ENCODE data around the gene CMTM8.
"Not testable (repeated sequence)": the region's sequence is repeated elsewhere in the genome, so short reads cannot be mapped to it uniquely, and the experiment has no call there.

The CMTM8 gene

GRCh38 chr3:32228743-32229142 is 9.7 kb upstream of the CMTM8 start:
- not testable (repeated sequence) for H3K27me3 ChIP-seq (ENCODE audit: control insufficient read depth, insufficient read depth, low read length); DNase-seq (ENCODE audit: low read depth, low spot score); H3K9me3 ChIP-seq (ENCODE audit: control insufficient read depth, insufficient read depth, low read length); H3K36me3 ChIP-seq (ENCODE audit: control insufficient read depth, insufficient read depth, low read length); H3K4me1 ChIP-seq (ENCODE audit: control insufficient read depth, insufficient read depth, low read length); H3K27ac ChIP-seq (ENCODE audit: low read length); H3K4me3 ChIP-seq (ENCODE audit: low read length)
- WGBS (ENCODE audit: insufficient coverage, insufficient read length): no CpG with 5 or more reads among the region's 4 CpGs

GRCh38 chr3:32229565-32229964 is 8.9 kb upstream of the CMTM8 start:
- no peak for DNase-seq (ENCODE audit: low read depth, low spot score)
- Histone ChIP-seq H3K9me3 (ENCODE audit: control insufficient read depth, insufficient read depth, low read length) (no peaks in the 10 kb centered on the region), H3K4me1 (ENCODE audit: control insufficient read depth, insufficient read depth, low read length) (no peaks in the 10 kb centered on the region), H3K27me3 (ENCODE audit: control insufficient read depth, insufficient read depth, low read length) (no peaks in the 10 kb centered on the region), H3K4me3 (ENCODE audit: low read length) (no peak overlapping the region), H3K27ac (ENCODE audit: low read length) (no peak overlapping the region), H3K36me3 (ENCODE audit: control insufficient read depth, insufficient read depth, low read length) (no peaks in the 10 kb centered on the region)
- no CpG with 5 or more reads among the region's 4 CpGs for WGBS (ENCODE audit: insufficient coverage, insufficient read length)

- Histone ChIP-seq H3K27me3 (ENCODE audit: control insufficient read depth, insufficient read depth, low read length) (peaks cover 5% of the 10 kb centered on the region), H3K9me3 (ENCODE audit: control insufficient read depth, insufficient read depth, low read length) (no peaks in the 10 kb centered on the region), H3K4me1 (ENCODE audit: control insufficient read depth, insufficient read depth, low read length) (0 out of 2 replicates have a peak, but pooled peaks cover 3% of the 10 kb centered on the region), H3K36me3 (ENCODE audit: control insufficient read depth, insufficient read depth, low read length) (no peaks in the 10 kb centered on the region), H3K27ac (ENCODE audit: low read length) (no peak overlapping the region), H3K4me3 (ENCODE audit: low read length) (no peak overlapping the region)
- DNase-seq (ENCODE audit: low read depth, low spot score): no peak
Measured at GRCh38 chr3:32236377-32236776, 2.1 kb upstream of the CMTM8 start.

DNA sequence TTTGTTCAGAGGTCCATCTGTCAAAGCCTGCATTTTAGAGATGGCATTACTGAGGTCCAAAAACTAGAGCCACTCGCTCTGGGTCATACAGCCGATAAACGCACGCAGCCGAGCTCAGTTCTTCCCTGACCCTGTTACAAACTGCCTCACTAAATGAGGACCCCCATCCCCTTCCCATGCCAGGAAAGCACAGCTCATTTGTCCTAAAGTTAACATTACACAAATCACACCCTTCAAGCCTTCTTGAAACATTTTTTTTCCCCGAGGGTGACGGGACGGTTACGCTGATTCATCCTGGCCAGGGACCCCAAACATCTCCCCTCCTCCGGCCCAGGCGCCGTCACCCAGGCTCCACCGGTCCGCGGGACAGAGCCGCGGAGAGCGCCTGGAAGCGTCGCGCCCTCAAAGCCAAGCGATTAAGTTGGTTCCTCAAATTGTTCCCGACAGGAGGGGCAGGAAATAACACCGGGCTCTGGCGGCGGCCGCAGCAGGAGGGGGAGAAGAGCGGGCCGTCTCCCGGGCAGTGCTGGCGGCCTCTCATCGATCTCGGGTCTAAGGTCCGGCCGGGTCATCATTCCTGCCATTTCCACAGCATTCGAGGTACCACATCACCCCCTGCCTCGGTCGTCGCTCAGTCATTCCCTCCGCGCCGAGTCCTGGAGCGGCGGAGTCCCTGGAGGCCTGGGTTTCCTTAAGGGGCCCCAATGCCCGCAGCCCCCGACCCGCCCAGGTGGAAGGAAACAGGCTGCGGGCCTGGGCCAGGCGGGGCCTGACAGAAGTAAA is 619 bp upstream of the CMTM8 start:
- no peaks in the 10 kb centered on the region for H3K36me3 ChIP-seq (ENCODE audit: control insufficient read depth, insufficient read depth, low read length)
- 0 out of 2 replicates have a peak, but pooled peaks cover 3% of the 10 kb centered on the region for H3K4me1 ChIP-seq (ENCODE audit: control insufficient read depth, insufficient read depth, low read length)
- no peaks in the 10 kb centered on the region for H3K9me3 ChIP-seq (ENCODE audit: control insufficient read depth, insufficient read depth, low read length)
- no CpG with 5 or more reads among the region's 49 CpGs for WGBS (ENCODE audit: insufficient coverage, insufficient read length)
- H3K4me3 ChIP-seq (ENCODE audit: low read length): peak overlapping the region; percentile 50
- H3K27me3 ChIP-seq (ENCODE audit: control insufficient read depth, insufficient read depth, low read length): peaks cover 5% of the 10 kb centered on the region
- no peak for DNase-seq (ENCODE audit: low read depth, low spot score)
- H3K27ac ChIP-seq (ENCODE audit: low read length): no peak overlapping the region

- DNase-seq (ENCODE audit: low read depth, low spot score): no peak
- Histone ChIP-seq H3K4me1 (ENCODE audit: control insufficient read depth, insufficient read depth, low read length) (0 out of 2 replicates have a peak, but pooled peaks cover 3% of the 10 kb centered on the region), H3K4me3 (ENCODE audit: low read length) (peak overlapping the region; percentile 50; the same call in 1 of the 2 replicates), H3K9me3 (ENCODE audit: control insufficient read depth, insufficient read depth, low read length) (no peaks in the 10 kb centered on the region), H3K27me3 (ENCODE audit: control insufficient read depth, insufficient read depth, low read length) (peaks cover 5% of the 10 kb centered on the region), H3K36me3 (ENCODE audit: control insufficient read depth, insufficient read depth, low read length) (no peaks in the 10 kb centered on the region), H3K27ac (ENCODE audit: low read length) (no peak overlapping the region)
- WGBS (ENCODE audit: insufficient coverage, insufficient read length): no CpG with 5 or more reads among the region's 12 CpGs
Measured at GRCh38 chr3:32239307-32240158, 1.1 kb downstream of the CMTM8 start.

- Histone ChIP-seq H3K36me3 (ENCODE audit: control insufficient read depth, insufficient read depth, low read length) (no peaks in the 10 kb centered on the region), H3K4me3 (ENCODE audit: low read length) (no peak overlapping the region), H3K27ac (ENCODE audit: low read length) (no peak overlapping the region), H3K9me3 (ENCODE audit: control insufficient read depth, insufficient read depth, low read length) (no peaks in the 10 kb centered on the region), H3K27me3 (ENCODE audit: control insufficient read depth, insufficient read depth, low read length) (peaks cover 5% of the 10 kb centered on the region), H3K4me1 (ENCODE audit: control insufficient read depth, insufficient read depth, low read length) (0 out of 2 replicates have a peak, but pooled peaks cover 3% of the 10 kb centered on the region)
- no peak for DNase-seq (ENCODE audit: low read depth, low spot score)
- no CpG with 5 or more reads among the region's 6 CpGs for WGBS (ENCODE audit: insufficient coverage, insufficient read length)
Measured at GRCh38 chr3:32240159-32240545, 1.7 kb downstream of the CMTM8 start.

DNA sequence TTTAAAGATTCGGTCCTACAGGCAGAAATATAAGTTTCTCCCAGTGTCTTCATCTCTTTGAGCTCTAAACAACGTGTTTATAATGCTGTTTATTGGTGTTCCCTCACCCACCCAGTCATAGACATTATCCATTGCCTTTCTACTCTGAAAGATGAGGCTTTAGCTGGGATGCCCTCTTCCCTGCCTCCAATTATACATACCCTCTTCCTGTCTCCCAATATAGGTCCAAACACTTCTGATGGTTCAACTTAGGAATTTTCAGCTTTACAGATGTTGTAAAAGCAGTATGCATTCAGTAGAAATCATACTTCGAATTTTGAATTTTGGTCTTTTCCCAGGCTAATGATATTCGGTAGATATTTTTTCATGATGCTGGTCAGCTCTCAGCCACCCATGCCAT is 2.6 kb downstream of the CMTM8 start:
- Histone ChIP-seq H3K36me3 (ENCODE audit: control insufficient read depth, insufficient read depth, low read length) (no peaks in the 10 kb centered on the region), H3K4me3 (ENCODE audit: low read length) (no peak overlapping the region), H3K27me3 (ENCODE audit: control insufficient read depth, insufficient read depth, low read length) (peaks cover 5% of the 10 kb centered on the region), H3K4me1 (ENCODE audit: control insufficient read depth, insufficient read depth, low read length) (0 out of 2 replicates have a peak, but pooled peaks cover 3% of the 10 kb centered on the region), H3K27ac (ENCODE audit: low read length) (no peak overlapping the region), H3K9me3 (ENCODE audit: control insufficient read depth, insufficient read depth, low read length) (no peaks in the 10 kb centered on the region)
- WGBS (ENCODE audit: insufficient coverage, insufficient read length): no CpG with 5 or more reads among the region's 4 CpGs
- no peak for DNase-seq (ENCODE audit: low read depth, low spot score)

GRCh38 chr3:32243519-32243918 is 5.0 kb downstream of the CMTM8 start:
- Histone ChIP-seq H3K4me1 (ENCODE audit: control insufficient read depth, insufficient read depth, low read length) (0 out of 2 replicates have a peak, but pooled peaks cover 3% of the 10 kb centered on the region), H3K9me3 (ENCODE audit: control insufficient read depth, insufficient read depth, low read length) (no peaks in the 10 kb centered on the region), H3K36me3 (ENCODE audit: control insufficient read depth, insufficient read depth, low read length) (no peaks in the 10 kb centered on the region), H3K27me3 (ENCODE audit: control insufficient read depth, insufficient read depth, low read length) (no peaks in the 10 kb centered on the region; the same call in 1 of the 2 replicates), H3K4me3 (ENCODE audit: low read length) (no peak overlapping the region), H3K27ac (ENCODE audit: low read length) (no peak overlapping the region)
- DNase-seq (ENCODE audit: low read depth, low spot score): no peak
- WGBS (ENCODE audit: insufficient coverage, insufficient read length): no CpG with 5 or more reads among the region's 2 CpGs

DNA sequence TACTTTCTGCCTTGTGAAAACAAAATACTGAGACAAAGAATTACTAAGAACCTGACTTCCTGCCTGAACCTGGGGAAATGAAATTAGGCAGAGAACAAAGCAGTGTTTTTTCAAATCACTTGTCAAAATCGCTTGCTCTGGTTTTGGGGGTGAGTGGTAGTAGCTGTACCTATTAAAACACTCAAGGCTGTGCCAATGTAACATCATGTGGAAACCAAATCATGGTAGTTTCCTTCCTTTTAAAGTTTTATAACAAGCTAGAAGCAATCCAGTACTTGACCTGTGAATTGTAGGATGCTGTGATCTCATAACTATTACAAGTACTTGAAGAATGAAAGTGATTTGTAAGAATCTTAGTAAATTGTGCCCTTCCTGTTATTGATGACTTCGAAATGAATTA is 6.7 kb downstream of the CMTM8 start:
- Histone ChIP-seq H3K36me3 (ENCODE audit: control insufficient read depth, insufficient read depth, low read length) (no peaks in the 10 kb centered on the region), H3K4me1 (ENCODE audit: control insufficient read depth, insufficient read depth, low read length) (no peaks in the 10 kb centered on the region), H3K4me3 (ENCODE audit: low read length) (no peak overlapping the region), H3K27ac (ENCODE audit: low read length) (no peak overlapping the region), H3K9me3 (ENCODE audit: control insufficient read depth, insufficient read depth, low read length) (no peaks in the 10 kb centered on the region), H3K27me3 (ENCODE audit: control insufficient read depth, insufficient read depth, low read length) (no peaks in the 10 kb centered on the region)
- DNase-seq (ENCODE audit: low read depth, low spot score): no peak
- WGBS (ENCODE audit: insufficient coverage, insufficient read length): no CpG with 5 or more reads among the region's 2 CpGs

- no peaks in the 10 kb centered on the region for H3K4me1 ChIP-seq (ENCODE audit: control insufficient read depth, insufficient read depth, low read length)
- no CpG with 5 or more reads among the region's 4 CpGs for WGBS (ENCODE audit: insufficient coverage, insufficient read length)
- no peak overlapping the region for H3K4me3 ChIP-seq (ENCODE audit: low read length)
- no peaks in the 10 kb centered on the region for H3K36me3 ChIP-seq (ENCODE audit: control insufficient read depth, insufficient read depth, low read length)
- DNase-seq (ENCODE audit: low read depth, low spot score): no peak
- H3K27ac ChIP-seq (ENCODE audit: low read length): no peak overlapping the region
- H3K9me3 ChIP-seq (ENCODE audit: control insufficient read depth, insufficient read depth, low read length): no peaks in the 10 kb centered on the region
- H3K27me3 ChIP-seq (ENCODE audit: control insufficient read depth, insufficient read depth, low read length): no peaks in the 10 kb centered on the region
Measured at GRCh38 chr3:32246079-32246675, 7.7 kb downstream of the CMTM8 start.

Measured in iPS DF 6.9 (cell line).